GM18508 (cell line): ENCODE results near the gene ARMH3.

Experiments used
- ATAC-seq: cut with Tn5 transposase; IDR thresholded peaks from one replicate; pipeline ENCODE4 v1.9.1; 2021; ENCODE audit warnings: moderate number of reproducible peaks; ENCODE audit not compliant: insufficient read depth, unreplicated experiment

Gene ARMH3, protein sequence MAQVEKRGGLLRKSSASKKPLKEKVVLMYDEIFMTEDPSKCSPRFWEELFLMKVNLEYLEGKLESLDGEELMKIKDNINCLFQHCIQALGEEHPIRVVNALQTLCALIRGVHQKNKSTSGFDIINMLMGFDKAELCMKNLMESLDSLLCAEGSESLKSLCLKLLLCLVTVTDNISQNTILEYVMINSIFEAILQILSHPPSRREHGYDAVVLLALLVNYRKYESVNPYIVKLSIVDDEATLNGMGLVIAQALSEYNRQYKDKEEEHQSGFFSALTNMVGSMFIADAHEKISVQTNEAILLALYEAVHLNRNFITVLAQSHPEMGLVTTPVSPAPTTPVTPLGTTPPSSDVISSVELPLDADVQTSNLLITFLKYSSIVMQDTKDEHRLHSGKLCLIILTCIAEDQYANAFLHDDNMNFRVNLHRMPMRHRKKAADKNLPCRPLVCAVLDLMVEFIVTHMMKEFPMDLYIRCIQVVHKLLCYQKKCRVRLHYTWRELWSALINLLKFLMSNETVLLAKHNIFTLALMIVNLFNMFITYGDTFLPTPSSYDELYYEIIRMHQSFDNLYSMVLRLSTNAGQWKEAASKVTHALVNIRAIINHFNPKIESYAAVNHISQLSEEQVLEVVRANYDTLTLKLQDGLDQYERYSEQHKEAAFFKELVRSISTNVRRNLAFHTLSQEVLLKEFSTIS

GRCh38 chr10:102055647-102056419 is at the start of gene ARMH3:
ARMH3 (minus strand) TSS chr10:102056173; CDS start chr10:102040114, 16,059 bp downstream.
- ATAC-seq: peak; percentile 60

- no peak for ATAC-seq
These were observed 46.4 kb upstream of the ARMH3 start for GRCh38 chr10:102102421-102102820.

GRCh38 chr10:102101152-102101551 is 45.2 kb upstream of the ARMH3 start:
- no peak for ATAC-seq

DNA sequence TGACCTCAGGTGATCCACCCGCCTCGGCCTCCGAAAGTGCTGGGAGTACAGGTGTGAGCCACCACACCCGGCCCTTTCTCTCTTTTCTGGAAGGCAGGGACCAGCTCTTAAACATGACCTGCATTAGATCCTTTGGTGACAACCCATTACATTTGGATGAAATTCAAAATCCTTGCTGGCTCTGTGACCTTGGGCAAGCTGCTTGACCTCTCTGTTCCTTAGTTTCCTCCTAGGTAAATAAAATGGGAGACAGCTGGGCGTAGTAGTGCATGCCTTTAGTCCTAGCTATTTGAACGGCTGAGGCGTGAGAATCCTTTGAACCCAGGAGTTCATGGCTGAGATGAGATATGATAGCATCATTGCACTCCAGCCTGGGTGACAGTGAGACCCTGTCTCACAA is 40.5 kb upstream of the ARMH3 start:
- no peak for ATAC-seq

DNA sequence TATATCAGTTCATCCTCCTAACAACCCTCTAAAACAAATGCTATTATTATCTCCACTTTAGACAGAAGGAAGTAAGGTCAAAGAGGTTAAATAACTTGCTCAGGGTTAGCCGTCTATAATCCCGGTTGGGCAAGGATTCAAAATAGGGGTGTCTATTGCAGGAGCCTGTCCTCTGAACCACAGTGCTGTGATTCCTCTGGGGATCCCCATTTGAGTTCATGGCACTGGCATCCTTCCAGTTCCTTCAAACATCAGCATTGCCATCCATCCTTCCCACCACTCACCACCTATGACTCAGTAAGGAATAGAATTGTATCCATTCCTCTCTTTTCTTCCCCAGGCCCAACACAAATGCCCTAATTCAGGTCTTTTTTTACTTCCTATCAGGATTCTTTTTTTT is 34.8 kb upstream of the ARMH3 start:
- ATAC-seq: no peak

DNA sequence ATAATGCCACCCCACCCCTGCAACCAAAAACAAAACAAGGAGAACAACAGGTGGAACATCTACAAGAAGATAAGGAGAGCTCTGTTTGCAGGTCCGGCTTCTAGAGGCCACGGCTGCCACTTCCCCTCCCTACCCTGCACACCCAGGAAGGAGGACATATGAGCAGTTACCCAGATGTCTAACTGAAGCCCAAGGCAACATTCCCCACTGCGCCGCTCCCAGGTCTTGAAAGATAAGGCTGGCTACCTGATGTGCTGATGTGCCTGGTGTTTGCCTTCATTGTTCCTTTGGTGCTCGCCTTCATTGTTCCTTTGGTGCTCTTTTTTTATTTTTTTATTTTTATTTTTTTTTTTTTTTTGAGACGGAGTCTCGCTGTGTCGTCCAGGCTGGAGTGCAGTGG is 30.2 kb upstream of the ARMH3 start:
- no peak for ATAC-seq

GRCh38 chr10:102085336-102085735 is 29.4 kb upstream of the ARMH3 start:
- ATAC-seq: no peak

GRCh38 chr10:102083541-102083940 is 27.6 kb upstream of the ARMH3 start:
- no peak for ATAC-seq

DNA sequence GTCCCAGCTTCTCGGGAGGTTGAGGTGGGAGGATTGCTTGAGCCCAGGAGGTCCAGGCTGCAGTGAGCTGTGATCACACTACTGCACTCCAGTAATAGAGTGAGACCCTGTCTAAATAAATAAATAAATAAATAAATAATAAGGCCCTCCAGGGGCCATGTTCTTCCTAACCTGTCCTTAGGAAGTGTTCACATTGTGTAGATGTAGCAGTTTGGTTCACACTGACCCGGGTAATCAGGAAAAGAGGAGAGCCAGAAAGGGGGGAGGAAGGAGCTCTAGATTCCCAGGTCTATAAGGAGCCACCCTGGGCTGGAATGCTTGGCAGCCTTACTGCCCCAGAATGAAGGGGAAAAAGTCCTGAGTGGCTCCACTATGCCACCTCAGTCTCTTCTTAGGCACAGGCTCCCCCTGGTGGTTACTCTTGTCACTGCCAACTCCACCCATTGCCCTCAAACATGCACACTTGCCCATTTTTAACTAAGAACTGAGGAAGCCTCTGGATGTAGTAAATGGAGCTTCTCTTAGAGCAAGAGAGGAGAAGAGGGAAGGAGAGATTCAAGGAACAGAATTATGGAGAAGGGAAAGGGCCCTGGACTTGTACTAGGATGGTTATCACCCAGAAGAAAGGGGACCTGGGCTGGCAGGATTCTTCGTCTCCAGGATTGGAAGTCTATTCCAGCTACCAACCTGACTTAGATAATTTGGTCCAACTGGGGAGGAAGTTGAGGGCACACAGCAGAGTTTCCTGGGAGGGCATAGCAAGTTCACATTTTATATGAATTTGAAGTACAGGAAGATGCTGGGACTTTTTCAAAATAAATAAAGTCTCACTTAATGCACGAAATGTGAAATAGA is 16.9 kb upstream of the ARMH3 start:
- ATAC-seq: no peak

GRCh38 chr10:102069071-102069470 is 13.1 kb upstream of the ARMH3 start:
- no peak for ATAC-seq

- no peak for ATAC-seq
These were observed 12.2 kb upstream of the ARMH3 start for GRCh38 chr10:102068216-102068615.

DNA sequence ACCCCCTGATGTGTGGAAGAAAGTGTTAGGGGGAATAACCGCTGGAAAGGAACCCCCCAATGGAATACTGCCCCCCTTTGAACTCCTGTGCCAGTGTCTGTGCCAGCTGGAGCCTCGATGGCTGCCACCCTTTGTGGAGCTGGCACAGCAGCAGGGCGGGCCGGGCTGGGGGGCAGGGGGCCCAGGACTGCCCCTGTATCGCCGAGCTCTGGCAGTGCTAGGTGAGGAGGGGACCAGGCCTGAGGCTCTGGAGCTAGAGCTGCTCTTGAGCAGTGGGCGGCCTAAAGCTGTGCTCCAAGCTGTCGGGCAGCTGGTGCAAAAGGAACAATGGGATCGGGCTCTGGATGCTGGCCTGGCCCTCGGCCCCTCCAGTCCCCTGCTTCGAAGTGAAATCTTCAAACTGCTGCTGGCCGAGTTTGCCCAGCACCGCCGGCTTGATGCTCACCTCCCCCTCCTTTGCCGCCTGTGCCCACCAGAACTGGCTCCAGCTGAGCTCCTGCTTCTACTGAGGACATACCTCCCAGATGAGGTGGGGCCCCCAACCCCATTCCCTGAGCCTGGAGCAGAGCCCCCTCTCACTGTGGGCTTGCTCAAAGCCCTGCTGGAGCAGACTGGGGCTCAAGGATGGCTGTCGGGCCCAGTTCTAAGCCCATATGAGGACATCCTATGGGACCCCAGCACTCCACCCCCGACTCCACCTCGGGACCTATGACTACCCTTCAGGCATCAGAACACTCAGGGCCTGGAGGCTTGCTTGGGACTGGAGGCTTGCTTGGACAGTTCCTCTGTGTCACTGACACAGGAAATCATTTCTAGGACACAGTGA is 11.3 kb upstream of the ARMH3 start:
- no peak for ATAC-seq

DNA sequence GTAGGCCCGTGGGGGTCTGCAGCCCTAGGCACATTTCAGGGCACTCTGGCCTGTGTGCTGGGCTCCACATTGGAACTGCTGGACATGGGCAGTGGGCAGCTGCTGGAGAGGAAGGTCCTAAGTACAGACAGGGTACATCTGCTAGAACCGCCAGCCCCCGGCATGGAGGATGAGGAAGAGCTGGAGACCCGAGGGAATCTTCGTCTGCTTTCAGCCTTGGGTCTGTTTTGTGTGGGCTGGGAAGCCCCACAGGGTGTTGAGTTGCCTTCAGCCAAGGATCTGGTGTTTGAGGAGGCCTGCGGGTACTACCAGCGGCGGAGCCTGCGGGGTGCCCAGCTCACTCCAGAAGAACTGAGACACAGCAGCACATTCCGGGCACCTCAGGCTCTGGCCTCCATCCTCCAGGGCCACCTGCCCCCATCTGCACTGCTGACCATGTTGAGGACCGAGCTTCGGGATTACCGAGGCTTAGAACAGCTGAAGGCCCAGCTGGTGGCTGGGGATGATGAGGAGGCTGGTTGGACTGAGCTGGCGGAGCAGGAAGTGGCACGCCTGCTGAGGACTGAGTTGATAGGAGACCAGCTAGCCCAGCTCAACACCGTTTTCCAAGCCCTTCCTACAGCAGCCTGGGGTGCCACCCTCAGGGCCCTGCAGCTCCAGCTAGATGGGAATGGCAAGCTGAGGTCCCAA is 10.6 kb upstream of the ARMH3 start:
- ATAC-seq: no peak

GRCh38 chr10:102065561-102066398 is 9.8 kb upstream of the ARMH3 start:
- ATAC-seq: no peak

DNA sequence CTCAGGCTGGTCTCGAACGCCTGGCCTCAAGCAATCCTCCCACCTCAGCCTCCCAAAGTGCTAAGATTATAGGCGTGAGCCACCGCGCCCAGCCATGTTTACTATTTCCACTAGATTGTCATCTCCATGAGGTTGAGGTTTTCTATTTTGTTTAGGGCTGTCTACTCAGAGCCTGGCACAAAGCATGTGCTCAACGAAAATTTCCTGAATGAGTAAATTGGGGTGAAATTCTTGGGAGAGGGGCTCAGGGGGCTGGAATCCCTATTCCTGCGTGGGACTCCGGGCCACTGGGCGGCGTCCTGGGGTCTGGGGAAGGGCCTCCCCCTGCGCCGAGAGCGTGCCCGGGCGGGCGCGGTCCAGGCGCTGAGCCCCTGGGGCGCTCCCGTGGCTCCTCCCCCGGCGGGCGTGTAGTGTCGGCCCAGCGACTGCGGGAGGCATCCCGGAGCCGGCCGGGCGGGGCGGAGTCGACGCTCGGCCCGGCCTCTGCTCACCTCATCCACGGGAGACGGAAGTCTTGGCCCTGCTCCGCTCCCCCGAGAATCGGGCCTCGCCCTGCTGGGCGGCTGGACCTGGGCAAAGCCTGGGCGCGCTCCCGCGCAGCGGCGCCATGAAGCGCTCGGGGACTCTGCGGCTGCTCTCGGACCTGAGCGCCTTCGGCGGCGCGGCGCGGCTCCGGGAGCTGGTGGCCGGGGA is 9.0 kb upstream of the ARMH3 start, which contains the start of gene HPS6:
TSS of gene HPS6 (plus strand) at position 482 of the 693 bp plus-strand sequence. CDS start at position 608, 126 bp downstream.
- ATAC-seq: no peak

GRCh38 chr10:102064503-102064867 is 8.5 kb upstream of the ARMH3 start:
- no peak for ATAC-seq

- ATAC-seq: no peak
These were observed 4.0 kb upstream of the ARMH3 start for GRCh38 chr10:102059987-102060386.
